Neural crest cell (in vitro differentiated cells): ENCODE data around the gene SEC14L1. TPM values are rescaled to one million over a fixed set of nuclear protein-coding genes. Genes with fewer than 3 reads are reported as not detected.

Experiments
- DNase-seq: peaks from one replicate; pipeline ENCODE4 v3.0.0; 2021; ENCODE audit warnings: low read depth, mixed read lengths, low spot score
- H3K27ac Mint-ChIP-seq: one replicate; pipeline ENCODE4 v1.8.0; 2021; ENCODE audit warnings: mild to moderate bottlenecking, mixed read lengths; ENCODE audit not compliant: unreplicated experiment
- H3K27me3 Mint-ChIP-seq: 2 replicates; pipeline ENCODE4 v1.8.0; 2021; ENCODE audit warnings: low read depth, mild to moderate bottlenecking, mixed read lengths
- H3K36me3 Mint-ChIP-seq: 2 replicates; pipeline ENCODE4 v1.8.0; 2021; ENCODE audit warnings: low read depth, mild to moderate bottlenecking, mixed read lengths
- H3K4me1 Mint-ChIP-seq: 2 replicates; pipeline ENCODE4 v1.8.0; 2021; ENCODE audit warnings: mixed read lengths
- H3K4me3 Mint-ChIP-seq: one replicate; pipeline ENCODE4 v1.8.0; 2021; ENCODE audit warnings: mild to moderate bottlenecking, mixed read lengths
- H3K9me3 Mint-ChIP-seq: 2 replicates; pipeline ENCODE4 v1.8.0; 2021; ENCODE audit warnings: mixed read lengths
- CTCF ChIP-seq: fragments of 200-600 bp; sonication (generic); conservative IDR thresholded peaks from 2 replicates; pipeline ENCODE4 v1.5.0; 2021; ENCODE audit warnings: antibody characterized with exemption, mild to moderate bottlenecking
- total RNA-seq: library from RNA; stranded (reverse); gene quantifications from 2 replicates; pipeline ENCODE4 v1.2.1, GENCODE V29; 2021

The SEC14L1 gene
- total RNA-seq, 1 donor from 2014 or later, result 108 TPM

GRCh38 chr17:77118251-77118928 lies 22.4 kb upstream of the SEC14L1 start:
- Mint-ChIP-seq H3K27ac (peak overlapping the region; percentile 12), H3K27me3 (no peaks in the 10 kb centered on the region), H3K4me3 (no peak overlapping the region), H3K36me3 (no peaks in the 10 kb centered on the region), H3K4me1 (peaks cover 36% of the 10 kb centered on the region), H3K9me3 (no peaks in the 10 kb centered on the region)
- DNase-seq, result no peak
- TF ChIP-seq CTCF, result no peak

GRCh38 chr17:77119668-77120301 lies 21.0 kb upstream of the SEC14L1 start:
- no peak overlapping the region for H3K27ac Mint-ChIP-seq
- H3K4me1 Mint-ChIP-seq, result peaks cover 37% of the 10 kb centered on the region
- no peak overlapping the region for H3K4me3 Mint-ChIP-seq
- no peaks in the 10 kb centered on the region for H3K27me3 Mint-ChIP-seq
- no peaks in the 10 kb centered on the region for H3K9me3 Mint-ChIP-seq
- H3K36me3 Mint-ChIP-seq, result no peaks in the 10 kb centered on the region
- TF ChIP-seq CTCF, result no peak
- no peak for DNase-seq

GRCh38 chr17:77120868-77121267 lies 19.9 kb upstream of the SEC14L1 start:
- H3K4me1 Mint-ChIP-seq, result peaks cover 33% of the 10 kb centered on the region
- H3K36me3 Mint-ChIP-seq, result no peaks in the 10 kb centered on the region
- no peaks in the 10 kb centered on the region for H3K27me3 Mint-ChIP-seq
- H3K4me3 Mint-ChIP-seq, result no peak overlapping the region
- DNase-seq, result no peak
- H3K27ac Mint-ChIP-seq, result no peak overlapping the region
- H3K9me3 Mint-ChIP-seq, result no peaks in the 10 kb centered on the region
- no peak for TF ChIP-seq CTCF

GRCh38 chr17:77124192-77124889 lies 16.4 kb upstream of the SEC14L1 start:
- DNase-seq, result no peak
- Mint-ChIP-seq H3K27ac (no peak overlapping the region), H3K27me3 (no peaks in the 10 kb centered on the region)

More at GRCh38 chr17:77124192-77124889, 16.4 kb upstream of the SEC14L1 start:
- Mint-ChIP-seq H3K9me3 (no peaks in the 10 kb centered on the region), H3K4me1 (peaks cover 22% of the 10 kb centered on the region), H3K36me3 (no peaks in the 10 kb centered on the region), H3K4me3 (no peak overlapping the region)
- TF ChIP-seq CTCF, result no peak
